Measurements from ENCODE around the gene RPL36. TPM values are rescaled to one million over a fixed set of nuclear protein-coding genes. Genes with fewer than 3 reads are reported as not detected.

Gene RPL36
- total and polyA plus RNA-seq, 4 donors: 47.2 to 556 (median 321) TPM

GRCh38 chr19:5641171-5641570 is 48.9 kb upstream of the RPL36 start:
- H3K27ac ChIP-seq (ENCODE audit: low read depth in 1 of 2, low read length in 2 of 2): peak overlapping the region in 1 of 2 donors; percentile 29
- no peak overlapping the region for H3K4me3 ChIP-seq (ENCODE audit: low read depth in 1 of 3, low read length in 3 of 3)
- 96% methylated on average over 4 of the region's 4 CpGs for WGBS
- no peak for TF ChIP-seq FOXA1 (IDR thresholded peaks at IDR 0.05)
- no peak for TF ChIP-seq CTCF (IDR thresholded peaks at IDR 0.05; ENCODE audit: low read depth, low read length, missing input control)
- no peak for TF ChIP-seq SP1 (IDR thresholded peaks at IDR 0.05)
- TF ChIP-seq GABPA (IDR thresholded peaks at IDR 0.05 in 1 of 2, conservative IDR thresholded peaks at IDR 0.05 in 1 of 2): no peak
- H3K9me3 ChIP-seq (ENCODE audit: control insufficient read depth in 4 of 4, low read length in 3 of 4): no peaks in the 10 kb centered on the region
- no peak for DNase-seq (ENCODE audit: low spot score)
- no peaks in the 10 kb centered on the region for H3K27me3 ChIP-seq (ENCODE audit: control insufficient read depth in 4 of 4, insufficient read depth in 4 of 4, low read length in 3 of 4)
- H3K4me1 ChIP-seq (ENCODE audit: control insufficient read depth in 4 of 4, insufficient read depth in 4 of 4, low read length in 3 of 4): peaks cover 3 to 29% (median 25%) of the 10 kb centered on the region in 4 donors
- H3K36me3 ChIP-seq (ENCODE audit: control insufficient read depth in 4 of 4, insufficient read depth in 3 of 4, low read depth in 1 of 4, low read length in 3 of 4): peaks cover 1 to 26% (median 21%) of the 10 kb centered on the region in 4 donors
- H3K9ac ChIP-seq (ENCODE audit: low read depth in 1 of 2, low read length in 2 of 2): no peak overlapping the region

GRCh38 chr19:5642204-5642603 is 47.9 kb upstream of the RPL36 start:
- TF ChIP-seq HNF4A (conservative IDR thresholded peaks at IDR 0.05): peak; percentile 78 to 81
- TF ChIP-seq RXRA (IDR thresholded peaks at IDR 0.05): peak; percentile 61 to 68
- no peak for TF ChIP-seq CTCF (IDR thresholded peaks at IDR 0.05; ENCODE audit: low read depth, low read length, missing input control)
- TF ChIP-seq ATF3 (IDR thresholded peaks at IDR 0.05): no peak
- no peak for TF ChIP-seq HNF4G (IDR thresholded peaks at IDR 0.05)
- peak in 1 of 2 donors; percentile 33 for TF ChIP-seq JUND (IDR thresholded peaks at IDR 0.05)
- no peak for TF ChIP-seq NR2F2 (IDR thresholded peaks at IDR 0.05)
- TF ChIP-seq ZBTB33 (IDR thresholded peaks at IDR 0.05): no peak
- TF ChIP-seq GABPA (IDR thresholded peaks at IDR 0.05 in 1 of 2, conservative IDR thresholded peaks at IDR 0.05 in 1 of 2): no peak
- TF ChIP-seq SP1 (IDR thresholded peaks at IDR 0.05): no peak
- H3K27ac ChIP-seq (ENCODE audit: low read depth in 1 of 2, low read length in 2 of 2): peak overlapping the region; percentile 29 to 59
- H3K4me1 ChIP-seq (ENCODE audit: control insufficient read depth in 4 of 4, insufficient read depth in 4 of 4, low read length in 3 of 4): peaks cover 7 to 38% (median 29%) of the 10 kb centered on the region in 4 donors
- H3K9me3 ChIP-seq (ENCODE audit: control insufficient read depth in 4 of 4, low read length in 3 of 4): no peaks in the 10 kb centered on the region
- WGBS: 65% methylated on average over 2 of the region's 2 CpGs
- H3K36me3 ChIP-seq (ENCODE audit: control insufficient read depth in 4 of 4, insufficient read depth in 3 of 4, low read depth in 1 of 4, low read length in 3 of 4): peaks cover 5 to 34% (median 26%) of the 10 kb centered on the region in 4 donors
- H3K4me3 ChIP-seq (ENCODE audit: low read depth in 1 of 3, low read length in 3 of 3): no peak overlapping the region
- H3K9ac ChIP-seq (ENCODE audit: low read depth in 1 of 2, low read length in 2 of 2): no peak overlapping the region
- no peak for DNase-seq (ENCODE audit: low spot score)
- H3K27me3 ChIP-seq (ENCODE audit: control insufficient read depth in 4 of 4, insufficient read depth in 4 of 4, low read length in 3 of 4): no peaks in the 10 kb centered on the region
